Inflammatory macrophage treated with lipopolysaccharide for 1 hour (primary cell): ENCODE measurements around the gene NCOR2.

Source experiments
- DNase-seq, 2 donors: peaks; one replicate each; pipeline ENCODE4 v3.0.0-alpha.2; 2020 to 2022

Gene NCOR2

GRCh38 chr12:124541322-124541721, 26.1 kb downstream of the NCOR2 start:
- no peak for DNase-seq

GRCh38 chr12:124539084-124540041, 28.0 kb downstream of the NCOR2 start:
- no peak for DNase-seq

DNA sequence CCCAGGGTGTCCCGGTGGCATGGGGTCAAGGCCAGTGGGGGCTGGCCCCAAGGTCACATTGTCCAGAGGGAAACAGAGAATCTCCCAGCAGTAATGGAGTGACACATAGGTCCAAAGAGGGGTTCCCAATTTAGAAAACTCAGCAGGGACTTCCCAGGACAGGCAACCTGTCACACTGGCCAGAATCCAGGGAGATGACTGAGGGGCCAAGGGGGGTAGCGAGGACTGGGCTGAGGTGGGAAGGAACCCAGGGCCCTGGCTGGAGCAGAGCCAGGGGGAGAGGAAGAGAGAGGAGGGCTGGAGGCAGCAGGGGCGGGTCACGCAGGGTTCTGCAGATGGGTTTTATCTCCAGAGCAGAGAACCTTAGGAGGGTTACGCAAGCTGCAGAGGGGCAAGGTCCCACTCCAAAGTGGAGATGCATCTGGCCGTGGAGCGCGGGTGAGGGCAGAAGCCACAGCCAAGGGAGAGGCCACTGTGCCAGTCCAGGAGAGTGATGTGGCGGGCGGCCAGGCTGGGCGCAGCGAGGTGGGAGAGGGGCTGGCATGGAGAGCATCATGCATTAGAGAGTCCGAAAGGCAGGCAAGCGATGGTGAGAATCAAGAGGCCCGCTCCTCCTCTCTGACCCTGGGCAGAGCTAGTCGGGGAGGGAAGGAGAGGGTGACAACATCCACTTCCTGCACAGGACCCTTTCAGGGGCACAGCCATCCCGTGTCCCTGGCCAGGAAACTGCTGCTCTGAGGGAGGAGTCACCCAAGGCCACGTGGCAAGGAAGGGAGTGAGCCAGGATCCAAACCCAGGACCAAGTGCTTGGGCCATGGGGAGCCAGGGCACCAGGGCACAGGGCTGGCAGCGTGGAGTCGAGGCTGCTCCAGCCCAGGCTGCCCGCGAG, 29.0 kb downstream of the NCOR2 start:
- DNase-seq, result peak in 1 of 2 donors; percentile 58

DNA sequence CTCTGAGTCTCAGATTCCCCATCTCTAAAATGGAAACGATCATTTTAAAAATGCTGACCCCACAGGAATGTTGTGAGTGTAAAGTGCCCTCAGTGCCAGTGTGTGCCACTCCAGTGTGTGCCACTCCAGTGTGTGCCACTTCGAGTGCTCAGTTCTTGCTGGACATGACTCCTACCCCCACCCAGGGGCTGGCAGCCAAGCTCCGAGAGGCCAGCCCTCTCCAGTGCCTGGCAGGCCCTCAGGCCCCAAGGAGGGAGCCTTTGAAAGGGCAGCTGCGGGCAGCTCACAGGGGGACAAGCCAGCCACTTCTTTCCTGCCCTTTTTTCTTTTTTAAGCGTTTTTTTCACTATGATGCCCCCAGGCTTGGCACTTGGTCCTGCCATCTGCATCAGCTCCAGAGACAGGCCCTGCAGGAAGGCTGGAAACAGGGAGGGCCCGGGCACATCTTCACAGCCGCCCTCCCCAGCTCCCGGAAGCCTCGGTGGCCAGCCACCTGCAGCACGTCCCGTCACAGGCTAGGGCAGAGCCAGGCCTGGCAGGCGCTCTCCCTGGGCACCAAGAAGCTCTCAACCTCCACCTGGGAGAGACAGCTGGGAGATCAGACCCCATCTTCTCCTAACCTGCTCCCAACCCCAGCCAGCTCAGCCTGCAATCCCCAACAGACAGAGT, 29.8 kb downstream of the NCOR2 start:
- no peak for DNase-seq

GRCh38 chr12:124536641-124537040, 30.8 kb downstream of the NCOR2 start:
- DNase-seq, result no peak

DNA sequence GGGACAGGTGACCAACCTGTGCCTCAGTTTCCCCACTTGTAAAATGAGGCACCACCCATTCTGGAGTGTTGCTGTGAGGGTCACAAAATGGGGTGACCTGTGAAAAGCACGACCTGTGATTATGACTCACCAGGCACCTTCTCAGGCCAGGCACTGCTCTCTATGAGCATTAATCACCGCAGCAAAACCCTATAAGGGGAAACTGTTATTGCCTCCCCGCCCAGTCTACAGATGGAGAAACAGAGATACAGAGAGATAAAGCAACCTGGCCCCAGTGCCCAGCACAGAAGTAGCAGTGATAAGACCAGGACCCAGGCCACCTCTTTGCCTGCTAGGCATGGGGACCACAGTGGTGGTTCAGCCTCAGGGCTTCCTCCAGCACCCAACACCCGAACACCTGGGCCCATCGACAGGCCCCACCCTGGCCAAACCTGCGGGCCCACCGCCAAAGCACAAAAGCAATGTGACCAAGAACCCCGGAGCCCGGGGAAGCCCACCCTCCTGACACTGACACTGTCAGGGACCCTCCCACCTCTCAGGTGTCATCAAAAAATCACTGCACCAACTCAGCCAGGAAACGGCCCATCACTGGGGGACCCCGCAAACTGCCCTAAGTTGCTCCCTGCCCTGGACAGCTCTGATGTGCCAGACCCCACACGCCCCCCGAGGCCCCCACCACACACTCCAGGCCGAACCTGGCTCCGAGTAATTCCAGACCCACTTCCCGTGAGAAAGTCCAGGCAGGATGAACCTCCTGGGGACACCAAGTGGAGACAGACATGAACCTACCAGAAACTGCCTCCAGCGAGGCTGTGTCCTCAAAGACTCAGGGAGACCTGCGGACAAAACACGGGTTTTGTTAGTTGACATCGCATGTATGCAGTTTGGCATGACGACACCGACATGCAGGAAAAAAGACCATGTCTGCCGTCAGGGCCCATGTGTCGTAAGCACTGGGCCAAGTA, 32.4 kb downstream of the NCOR2 start:
- DNase-seq, result no peak

DNA sequence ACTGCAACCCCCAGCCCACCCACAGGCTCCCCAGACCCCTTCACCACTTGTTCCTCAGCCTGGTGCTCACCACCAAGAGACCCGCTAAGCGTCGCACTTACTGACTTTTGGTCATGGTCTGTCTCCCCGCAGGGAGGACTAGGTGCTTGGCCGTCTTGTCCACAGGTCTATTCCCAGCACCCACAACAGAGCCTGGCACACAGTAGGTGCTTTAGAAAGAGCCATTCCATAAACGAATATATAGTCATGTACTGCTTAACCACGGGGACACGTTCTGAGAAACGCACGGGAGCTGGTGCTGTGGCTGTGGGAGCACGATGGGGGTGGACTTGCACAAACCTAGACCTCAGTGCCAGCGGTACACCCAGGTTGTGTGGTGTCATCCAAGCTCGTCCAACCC, 34.0 kb downstream of the NCOR2 start:
- no peak for DNase-seq

DNA sequence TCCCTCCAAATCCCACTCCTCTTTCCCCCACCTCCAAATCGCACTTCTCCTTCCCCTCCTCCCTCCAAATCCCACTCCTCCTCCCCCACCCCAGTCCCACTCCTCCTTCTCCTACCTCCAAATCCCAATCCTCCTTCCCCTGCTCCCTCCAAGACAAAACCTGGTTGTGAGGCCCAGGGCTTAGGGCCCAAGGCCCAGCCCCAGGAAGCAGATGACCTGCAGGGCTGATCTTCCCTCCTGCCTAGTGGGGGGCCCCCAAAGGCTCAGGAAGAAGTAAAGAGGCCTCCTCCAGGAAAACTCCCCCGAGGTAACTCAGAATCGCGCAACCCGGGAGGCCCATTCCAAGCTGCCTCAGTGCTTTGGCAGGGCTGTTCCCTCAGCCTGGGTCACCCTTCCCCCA, 34.4 kb downstream of the NCOR2 start:
- DNase-seq, result no peak

GRCh38 chr12:124532331-124532750, 35.1 kb downstream of the NCOR2 start:
- DNase-seq, result no peak

- DNase-seq, result no peak
These were observed 35.5 kb downstream of the NCOR2 start for GRCh38 chr12:124531906-124532305.

GRCh38 chr12:124531281-124531745, 36.1 kb downstream of the NCOR2 start:
- DNase-seq, result no peak

DNA sequence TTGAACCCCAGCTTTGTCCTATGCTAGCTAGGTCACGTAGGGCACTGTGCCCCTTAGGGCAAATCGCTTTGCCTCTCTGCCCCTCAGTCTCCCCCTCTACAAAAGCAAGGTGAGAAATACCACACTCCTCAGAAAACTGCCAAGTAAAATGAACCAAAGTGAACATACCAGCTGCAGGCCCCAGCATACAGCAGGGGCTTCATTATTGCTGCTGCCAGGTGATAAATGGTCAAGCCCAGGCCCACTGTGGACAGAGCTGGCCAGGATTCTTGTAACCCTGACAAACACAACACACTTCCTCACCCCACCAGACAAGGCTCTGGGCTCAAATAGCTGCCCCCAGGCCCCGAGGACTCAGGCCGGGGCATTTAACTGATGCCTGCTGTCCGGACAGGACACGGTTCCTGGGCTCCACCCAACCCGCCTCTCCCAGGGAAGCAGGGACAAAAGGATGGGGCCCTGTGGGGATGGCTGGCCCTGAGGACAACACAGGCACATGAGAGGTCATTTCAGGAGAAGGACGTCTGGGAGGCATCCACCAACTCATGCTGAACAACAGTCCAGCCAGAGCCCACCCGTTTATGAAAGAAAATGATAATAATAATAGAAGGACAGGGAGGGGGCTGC, 36.7 kb downstream of the NCOR2 start:
- no peak for DNase-seq

DNA sequence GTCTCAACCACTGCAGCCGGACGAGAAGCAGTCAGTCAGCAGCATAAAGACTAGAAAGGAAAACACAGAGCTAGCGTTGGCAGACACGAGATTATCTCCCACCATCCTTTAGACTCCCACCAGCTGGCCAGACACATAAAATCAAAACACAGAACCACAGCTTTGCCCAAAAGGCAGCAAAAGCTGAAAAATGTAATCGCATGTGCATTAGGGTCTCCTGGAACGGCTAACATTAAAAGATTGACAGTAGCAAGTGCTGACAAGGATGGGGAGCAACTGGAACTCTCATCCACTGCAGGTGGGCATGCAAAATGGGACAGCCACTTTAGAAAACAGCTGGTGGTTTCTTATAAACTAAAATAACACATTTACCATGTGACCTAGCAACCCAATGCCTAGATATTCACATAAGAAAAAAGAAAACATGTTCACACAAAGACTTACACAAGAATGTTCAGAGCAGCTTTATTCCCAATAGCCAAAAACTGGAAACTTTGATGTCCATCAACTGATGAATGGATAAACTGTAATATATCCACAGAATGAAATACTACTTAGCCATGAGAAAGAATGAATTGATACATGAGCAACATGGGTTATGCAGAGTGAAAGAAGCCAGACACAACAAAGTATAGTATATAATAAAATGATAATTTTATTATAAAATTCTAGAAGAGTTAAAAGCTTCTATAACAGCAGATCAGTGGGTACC, 37.7 kb downstream of the NCOR2 start:
- DNase-seq, result no peak

GRCh38 chr12:124527861-124528561, 39.4 kb downstream of the NCOR2 start:
- DNase-seq, result no peak

DNA sequence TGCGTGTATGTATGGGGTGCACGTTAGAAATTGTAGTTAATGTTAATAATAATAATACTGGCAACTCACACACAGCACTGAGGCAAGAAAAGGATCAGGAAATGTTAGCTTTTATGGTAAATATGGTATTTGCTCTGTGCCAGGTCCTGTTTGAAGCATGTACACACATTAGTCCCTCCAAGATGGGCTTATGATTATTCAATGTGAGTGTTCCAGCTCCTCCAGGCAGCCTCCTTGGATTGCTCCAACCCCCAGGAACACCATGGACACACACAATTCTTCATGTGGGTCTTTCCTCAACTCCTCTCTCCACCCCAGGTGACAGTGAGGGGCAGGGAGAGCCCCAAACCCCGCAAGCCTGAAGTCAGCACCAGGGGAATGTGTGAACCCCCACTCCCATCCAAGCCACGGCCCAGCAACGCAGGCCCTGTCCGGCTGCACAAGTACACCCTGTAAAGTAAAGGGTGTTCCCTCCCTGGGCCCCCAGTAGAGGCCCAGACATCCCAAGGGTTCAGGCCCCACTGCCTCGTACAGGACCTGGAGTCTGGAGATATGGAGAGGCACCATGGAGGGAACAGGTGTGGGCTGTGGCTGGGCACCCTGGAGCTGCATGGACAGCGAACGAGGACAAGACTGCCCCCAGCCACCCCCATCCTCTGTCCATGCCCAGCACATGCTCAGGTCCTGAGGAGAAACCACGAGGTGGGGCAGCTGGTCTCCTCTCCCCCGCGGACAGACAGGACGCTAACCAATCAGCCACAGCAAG, 41.3 kb downstream of the NCOR2 start:
- DNase-seq, result no peak

DNA sequence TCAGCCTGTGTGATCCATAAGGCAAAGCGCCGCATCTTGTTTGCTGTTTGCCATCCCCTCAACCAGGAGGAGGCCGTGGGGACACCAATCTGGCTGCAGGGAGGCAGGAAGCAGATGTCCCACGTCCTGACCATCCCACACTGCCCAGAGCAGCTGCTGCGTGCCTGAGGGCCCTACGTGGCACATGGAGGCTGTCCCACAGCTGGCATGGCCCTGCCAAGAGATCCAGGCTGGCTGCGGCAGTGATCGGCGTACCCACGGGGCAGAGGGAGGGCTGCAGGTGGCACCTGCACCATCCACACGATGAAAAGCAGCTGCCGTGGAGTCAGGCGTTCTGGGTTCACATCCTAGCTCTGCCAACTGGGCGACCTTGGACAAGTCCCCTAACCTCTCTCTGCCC, 42.0 kb downstream of the NCOR2 start:
- DNase-seq, result no peak

GRCh38 chr12:124524231-124524925, 43.0 kb downstream of the NCOR2 start:
- no peak for DNase-seq

DNA sequence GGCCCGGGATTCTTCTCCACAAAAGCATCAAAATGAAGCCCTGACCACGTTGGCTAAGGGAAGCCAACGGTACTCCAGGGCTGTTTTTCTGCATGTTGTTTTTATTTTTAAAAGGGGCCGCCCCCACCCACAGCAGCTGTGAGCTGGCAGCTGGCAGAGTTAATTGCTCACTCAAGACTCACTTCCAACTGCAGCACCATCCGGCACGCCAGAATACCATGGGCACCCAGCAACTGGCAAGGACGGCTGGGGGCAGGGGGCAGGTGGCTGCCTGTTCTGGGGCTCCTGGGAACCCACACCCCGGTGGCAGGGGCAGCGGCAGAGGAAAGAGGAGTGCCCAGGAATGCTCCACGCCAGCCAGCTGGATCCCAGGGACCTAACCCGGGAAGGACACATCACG, 44.3 kb downstream of the NCOR2 start:
- no peak for DNase-seq

DNA sequence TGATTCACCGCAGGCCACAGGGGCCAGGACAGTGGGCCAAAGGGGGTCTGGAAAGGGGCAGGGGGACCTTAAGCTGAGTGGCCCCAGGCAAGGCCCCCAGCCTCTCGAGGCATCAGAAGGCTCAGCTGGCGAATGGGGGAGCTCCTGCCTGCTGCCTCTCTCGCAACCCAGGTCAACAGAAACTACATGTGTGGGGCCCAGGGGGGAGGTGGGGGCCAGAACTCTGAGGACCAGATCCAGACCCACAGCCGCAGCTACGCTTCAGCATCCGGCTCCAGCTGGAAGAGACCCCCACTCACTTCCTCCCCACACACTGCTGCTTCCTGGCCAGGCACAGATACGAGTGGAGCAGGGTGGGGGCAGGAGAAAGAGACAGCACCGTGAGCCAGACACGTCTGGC, 46.5 kb downstream of the NCOR2 start:
- no peak for DNase-seq
